Measurements from ENCODE around the gene KRTAP10-11.
"Not testable (repeated sequence)": the region's sequence is repeated elsewhere in the genome, so short reads cannot be mapped to it uniquely, and the experiment has no call there.

KRTAP10-11 gene

DNA sequence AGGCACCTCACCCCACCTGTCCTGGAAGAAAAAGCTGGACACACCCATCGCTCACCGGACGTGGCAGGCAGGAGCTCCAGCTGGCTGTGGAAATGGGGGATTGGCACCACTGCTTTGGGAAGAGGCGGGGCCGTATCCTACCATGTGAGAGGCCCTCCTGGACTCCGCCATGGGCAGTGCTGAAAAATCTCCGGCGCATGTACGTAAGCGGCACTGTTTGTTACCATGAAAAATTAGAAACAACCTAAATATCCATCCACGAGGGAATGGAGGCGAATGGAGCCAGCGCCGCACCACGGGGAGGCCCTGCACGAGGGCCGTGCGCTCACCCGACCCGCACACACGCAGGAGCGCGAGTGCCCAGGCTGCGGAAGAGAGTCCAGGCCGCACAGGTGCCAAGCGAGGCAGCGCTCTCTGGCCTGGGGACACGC is 31.2 kb upstream of the KRTAP10-11 start:
- DNase-seq (ENCODE audit: low spot score) = no peak

DNA sequence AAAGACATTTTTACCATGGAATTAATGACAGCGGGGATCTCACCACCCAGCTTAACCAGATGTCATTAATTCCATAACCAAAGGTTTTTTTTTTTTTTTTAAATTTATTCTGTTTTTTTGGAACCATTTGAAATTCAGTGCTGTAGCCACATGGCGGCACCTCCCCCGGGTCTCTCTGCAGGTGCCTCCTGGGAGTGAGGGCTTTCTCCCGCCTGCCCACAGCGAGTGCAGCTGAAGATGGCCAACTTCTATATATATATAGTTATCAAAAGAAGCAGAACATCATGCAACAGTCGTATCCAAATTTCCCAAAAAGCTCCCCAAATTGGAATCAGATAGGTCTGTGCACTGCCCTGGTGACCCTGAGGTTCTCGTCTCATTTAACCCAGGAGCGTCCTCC is 30.7 kb upstream of the KRTAP10-11 start:
- DNase-seq (ENCODE audit: low spot score) = no peak

DNA sequence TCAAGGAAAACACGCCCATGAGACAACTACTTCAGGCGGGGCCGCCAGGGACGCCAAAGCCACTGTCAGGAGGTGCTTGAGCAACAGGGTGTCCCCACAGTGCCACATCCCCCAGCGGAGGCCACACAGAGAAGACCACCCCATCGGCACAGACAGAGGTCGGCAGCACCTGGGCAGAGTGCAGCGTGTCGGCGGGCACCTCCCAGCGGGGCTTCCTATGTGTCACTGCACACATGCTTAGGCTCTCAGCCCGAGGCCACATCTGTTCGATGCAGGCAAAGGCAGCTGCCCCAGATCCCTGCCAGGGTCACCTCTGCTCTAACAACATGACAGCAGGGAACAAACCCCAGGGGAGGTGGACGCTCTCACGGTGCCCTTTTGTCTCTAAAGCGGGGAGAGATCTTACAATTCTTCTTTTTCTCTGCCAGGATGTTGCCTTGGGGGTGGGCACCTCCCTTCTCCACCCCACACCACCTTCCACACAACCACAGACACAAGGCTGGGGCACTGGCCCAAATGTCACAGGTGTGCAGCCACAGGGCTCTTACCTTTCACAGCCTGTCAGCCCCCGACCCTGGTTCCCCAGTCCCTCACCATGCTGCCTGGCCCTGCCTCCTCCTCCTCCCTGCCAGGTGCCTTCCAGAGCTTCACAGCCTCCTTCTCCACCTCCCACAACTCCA is 30.2 kb upstream of the KRTAP10-11 start:
- DNase-seq (ENCODE audit: low spot score) = no peak

DNA sequence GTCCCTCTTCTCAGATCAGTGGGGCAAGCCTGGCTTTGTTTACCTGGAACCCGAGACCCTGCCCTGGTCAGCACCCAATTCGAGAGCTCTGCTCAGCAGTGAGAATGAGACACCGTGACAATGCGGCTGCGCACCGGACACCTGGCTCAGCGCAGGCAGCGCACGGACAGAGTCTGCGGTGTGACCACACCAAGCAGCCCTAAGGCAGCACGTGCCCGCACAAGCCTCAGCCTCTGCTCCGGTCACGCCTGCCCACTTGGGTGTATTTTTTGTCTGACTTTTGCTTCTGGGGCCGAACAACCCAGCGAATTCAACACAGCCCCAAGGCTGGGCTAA is 29.7 kb upstream of the KRTAP10-11 start:
- no peak for DNase-seq (ENCODE audit: low spot score)

DNA sequence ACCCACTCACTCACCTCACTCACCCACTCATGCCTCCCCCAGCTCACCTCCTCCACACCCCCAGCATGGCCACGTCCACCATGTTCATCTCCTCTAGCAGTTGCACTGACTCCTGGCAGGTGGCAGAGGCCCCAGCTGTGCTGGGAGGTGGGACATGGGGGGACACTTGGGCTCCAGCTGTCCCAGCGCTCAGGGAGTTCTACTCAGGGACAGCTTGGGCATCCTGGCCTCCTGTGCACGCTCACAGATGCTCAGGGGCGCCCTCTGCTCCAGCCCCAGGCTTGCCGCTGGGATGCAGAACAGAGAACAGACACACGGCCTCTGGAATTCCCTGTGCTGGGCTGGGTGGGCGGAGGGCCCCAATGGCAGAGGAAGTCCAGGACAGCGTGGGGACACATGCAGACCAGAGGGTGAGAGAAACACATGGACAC is 29.1 kb upstream of the KRTAP10-11 start:
- DNase-seq (ENCODE audit: low spot score) = no peak

DNA sequence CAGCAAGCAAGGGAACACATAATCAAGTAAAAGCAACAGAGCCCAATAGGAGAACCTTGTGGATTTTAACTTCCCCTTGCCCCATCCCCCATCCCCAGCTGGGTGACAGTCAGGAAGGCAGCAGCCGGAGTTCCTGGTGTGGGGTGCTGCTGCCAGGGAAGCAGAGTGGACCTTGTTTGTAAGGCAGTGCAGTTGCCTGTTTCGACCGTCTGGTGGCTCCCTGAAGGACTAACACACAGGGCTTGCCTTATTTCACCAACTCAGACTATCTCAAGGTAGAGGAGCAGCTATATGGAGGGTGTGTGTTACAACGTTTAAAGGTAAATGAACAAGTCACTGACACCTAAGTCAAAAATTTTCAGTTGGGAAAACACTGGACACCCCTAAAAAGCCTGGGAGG is 27.7 kb upstream of the KRTAP10-11 start:
- DNase-seq (ENCODE audit: low spot score) = no peak

DNA sequence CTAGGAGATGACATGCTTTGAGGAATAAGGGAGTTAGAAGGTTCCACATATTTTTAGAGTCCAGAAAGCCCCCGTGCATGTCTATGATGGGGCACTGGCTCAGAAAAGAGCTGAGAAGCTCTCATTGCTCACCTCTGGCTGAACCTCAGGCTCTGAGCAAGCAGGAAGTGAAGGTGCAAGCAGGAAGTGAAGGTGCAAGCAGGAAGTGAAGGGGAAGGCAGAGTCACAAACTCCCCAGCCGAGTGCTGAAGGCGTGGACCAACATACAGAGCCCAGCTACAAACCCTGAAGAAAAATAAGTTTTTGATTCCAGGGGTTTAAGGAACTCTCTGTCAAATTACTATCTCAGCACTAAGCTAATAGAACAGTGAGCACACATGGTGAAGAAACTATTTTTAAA is 27.3 kb upstream of the KRTAP10-11 start:
- no peak for DNase-seq (ENCODE audit: low spot score)

DNA sequence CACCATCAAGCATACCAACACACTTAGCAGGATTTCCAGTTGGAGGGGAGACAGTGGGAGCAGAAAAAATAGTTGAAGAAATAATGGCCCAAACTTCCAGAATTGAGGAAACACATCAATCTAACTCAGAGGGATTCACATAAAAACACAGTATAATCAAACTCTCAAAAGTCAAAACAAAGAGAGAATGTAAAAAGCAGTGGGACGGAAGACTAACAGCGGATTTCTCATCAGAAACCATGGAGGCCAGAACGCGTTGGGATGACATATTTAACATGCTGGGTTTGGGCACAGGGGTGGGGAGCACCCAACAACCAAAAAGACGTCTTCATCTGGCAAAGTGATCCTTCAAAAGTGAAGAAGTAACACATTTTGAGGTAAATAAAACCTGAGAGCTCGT is 26.3 kb upstream of the KRTAP10-11 start:
- no peak for DNase-seq (ENCODE audit: low spot score)

DNA sequence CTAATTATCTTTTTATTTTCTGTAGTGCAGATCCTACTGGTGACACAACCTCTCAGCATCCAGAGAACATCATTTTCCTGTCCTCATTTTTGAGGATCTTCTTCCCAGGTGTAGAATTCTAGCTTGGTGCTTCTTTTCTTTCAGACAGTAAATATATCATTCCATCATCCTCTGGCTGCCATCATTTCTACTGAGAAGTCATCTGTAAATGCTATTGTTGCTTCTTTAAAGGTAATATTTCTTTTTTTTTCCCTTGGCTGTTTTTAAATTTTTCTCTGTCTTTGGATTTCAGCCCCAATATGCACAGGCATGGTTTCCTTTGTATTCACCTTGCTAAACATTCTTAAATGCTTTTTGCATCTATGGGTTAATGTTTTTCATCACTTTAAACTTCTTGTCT is 22.6 kb upstream of the KRTAP10-11 start:
- no peak for DNase-seq (ENCODE audit: low spot score)

DNA sequence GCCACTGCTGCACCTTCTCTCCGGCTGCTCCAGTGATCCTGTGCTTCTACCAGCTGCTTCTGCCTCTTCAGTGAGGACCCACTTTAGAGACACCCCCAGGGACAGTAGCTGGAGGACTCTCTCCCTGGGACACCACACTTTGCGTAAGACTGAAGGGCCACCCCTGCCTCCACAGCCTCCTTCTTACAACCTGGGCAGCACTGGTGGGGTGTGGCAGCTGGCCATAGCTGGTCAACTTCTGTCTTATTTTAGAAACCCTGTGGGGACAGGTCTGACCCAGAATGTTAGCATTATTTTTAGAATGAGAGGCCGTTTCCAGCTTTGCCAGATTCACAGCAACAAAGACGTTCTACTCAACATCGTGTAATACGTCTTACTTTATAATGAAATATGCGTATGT is 20.5 kb upstream of the KRTAP10-11 start:
- DNase-seq (ENCODE audit: low spot score) = no peak

DNA sequence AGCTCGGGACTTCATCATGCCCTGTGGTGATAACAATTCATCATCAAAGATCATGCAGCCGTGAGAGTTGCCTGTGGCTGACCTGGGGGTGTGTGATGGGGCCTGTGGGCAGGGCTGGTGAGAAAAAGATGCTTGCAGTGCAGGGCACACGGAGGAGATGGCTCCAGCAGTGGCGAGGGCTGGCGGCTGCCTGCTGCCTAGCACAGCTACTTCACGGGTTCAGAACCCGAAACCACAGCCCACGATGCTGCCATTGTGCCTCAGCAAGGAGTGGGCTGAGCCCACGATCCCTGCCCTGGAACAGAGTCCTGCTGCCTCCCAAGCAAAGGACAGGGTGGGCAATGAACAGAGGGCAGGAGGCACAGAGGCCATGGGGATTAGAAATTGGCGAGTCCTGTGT is 20.0 kb upstream of the KRTAP10-11 start:
- no peak for DNase-seq (ENCODE audit: low spot score)

DNA sequence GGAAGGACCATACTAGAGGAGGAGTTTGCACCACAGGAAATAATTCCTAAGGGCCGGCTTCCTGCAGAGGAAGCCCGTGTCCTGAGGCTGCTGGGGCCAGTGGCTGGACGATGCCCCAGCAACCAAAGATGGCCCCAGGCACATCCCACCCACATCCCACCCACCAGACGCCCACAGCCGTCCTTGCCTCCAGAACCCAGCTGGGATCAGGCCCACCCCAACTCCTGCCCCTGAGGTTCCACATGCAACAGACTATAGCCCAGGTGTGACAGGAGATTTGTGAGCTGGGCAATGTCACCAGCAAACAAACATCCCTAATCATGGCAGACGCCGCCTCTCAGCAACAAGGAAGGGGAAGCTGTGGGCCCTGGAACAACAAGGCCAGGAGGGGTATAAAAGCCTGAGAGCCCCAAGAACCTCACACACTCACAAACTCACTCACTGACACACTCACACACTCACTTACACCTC is 19.5 kb upstream of the KRTAP10-11 start, which contains the start of gene KRTAP10-9:
Gene KRTAP10-9 (plus strand): TSS at position 421 of the 471 bp plus-strand sequence. CDS start 79 bp downstream, outside the sequence.
- DNase-seq (ENCODE audit: low spot score) = no peak

DNA sequence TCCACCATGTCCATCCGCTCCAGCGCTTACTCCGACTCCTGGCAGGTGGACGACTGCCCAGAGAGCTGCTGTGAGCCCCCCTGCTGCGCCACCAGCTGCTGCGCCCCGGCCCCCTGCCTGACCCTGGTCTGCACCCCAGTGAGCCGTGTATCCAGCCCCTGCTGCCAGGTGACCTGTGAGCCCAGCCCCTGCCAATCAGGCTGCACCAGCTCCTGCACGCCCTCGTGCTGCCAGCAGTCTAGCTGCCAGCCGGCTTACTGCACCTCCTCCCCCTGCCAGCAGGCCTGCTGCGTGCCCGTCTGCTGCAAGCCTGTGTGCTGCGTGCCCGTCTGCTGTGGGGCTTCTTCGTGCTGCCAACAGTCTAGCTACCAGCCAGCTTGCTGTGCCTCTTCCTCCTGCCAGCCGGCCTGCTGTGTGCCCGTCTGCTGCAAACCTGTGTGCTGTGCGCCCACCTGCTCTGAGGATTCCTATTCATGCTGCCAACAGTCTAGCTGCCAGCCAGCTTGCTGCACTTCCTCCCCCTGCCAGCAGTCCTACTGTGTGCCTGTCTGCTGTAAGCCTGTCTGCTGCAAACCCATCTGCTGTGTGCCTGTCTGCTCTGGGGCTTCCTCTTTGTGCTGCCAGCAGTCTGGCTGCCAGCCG is 18.9 kb upstream of the KRTAP10-11 start:
- DNase-seq (ENCODE audit: low spot score) = not testable (repeated sequence)

DNA sequence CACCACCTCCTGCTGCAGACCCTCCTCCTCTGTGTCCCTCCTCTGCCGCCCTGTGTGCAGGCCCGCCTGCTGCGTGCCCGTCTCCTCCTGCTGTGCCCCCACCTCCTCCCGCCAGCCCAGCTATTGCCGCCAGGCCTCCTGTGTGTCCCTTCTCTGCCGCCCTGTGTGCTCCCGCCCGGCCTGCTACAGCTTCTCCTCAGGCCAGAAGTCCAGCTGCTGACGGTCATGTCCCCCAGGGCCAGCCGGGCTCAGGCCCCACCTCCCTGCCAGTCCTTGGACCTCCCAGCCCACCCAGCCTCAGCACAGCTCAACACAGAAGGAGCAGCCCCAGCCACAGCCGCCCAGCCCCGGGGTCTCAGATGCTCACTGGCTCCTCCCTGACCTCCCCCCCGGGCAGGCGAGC is 18.4 kb upstream of the KRTAP10-11 start:
- DNase-seq (ENCODE audit: low spot score) = not testable (repeated sequence)

DNA sequence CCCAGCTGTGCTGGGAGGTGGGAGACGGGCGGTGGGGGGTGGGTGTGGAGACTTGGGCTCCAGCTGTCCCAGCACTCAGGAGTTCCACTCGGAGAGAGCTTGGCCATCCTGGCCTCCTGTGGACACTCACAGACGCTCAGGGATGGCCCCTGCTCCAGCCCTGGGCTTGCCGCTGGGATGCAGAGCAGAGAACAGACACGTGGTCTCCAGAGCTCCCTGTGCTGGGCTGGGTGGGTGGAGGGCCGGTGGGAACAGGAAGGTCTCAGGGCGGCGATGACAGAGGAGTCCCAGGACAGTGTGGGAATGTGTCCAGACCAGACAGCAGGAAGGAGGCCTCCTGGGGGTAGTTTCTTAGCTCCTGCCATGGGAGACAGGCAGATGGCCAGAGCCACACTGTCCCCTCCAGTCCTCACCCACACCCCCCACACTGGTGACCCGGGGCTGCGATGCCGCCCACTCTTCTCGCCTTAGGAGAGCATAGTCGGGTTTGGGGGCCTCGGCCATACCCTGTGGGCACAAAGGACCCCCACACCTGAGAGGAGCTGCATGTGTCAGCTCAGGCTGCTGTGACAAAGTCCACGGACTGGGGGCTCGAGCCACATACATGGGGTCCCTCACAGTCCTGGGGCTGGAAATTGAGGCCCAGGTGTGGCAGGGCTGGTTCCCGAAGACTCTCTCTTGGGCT is 17.4 kb upstream of the KRTAP10-11 start:
- DNase-seq (ENCODE audit: low spot score) = no peak

DNA sequence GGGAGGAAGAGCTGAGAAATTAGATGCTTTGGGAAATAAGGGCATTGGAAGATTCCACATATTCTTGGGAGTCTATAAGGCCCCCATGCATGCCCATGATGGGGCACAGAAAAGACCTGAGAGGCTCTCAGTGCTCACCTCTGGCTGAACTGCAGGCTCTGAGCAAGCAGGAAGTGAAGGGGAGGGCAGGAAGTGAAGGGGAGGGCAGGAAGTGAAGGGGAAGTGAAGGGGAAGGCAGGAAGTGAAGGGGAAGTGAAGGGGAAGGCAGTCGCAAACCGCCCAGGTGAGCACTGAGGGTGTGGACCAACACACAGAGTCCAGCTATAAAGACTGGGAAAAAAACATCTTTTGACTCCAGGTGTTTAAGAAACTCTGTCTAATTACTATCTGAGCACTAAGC is 15.8 kb upstream of the KRTAP10-11 start:
- DNase-seq (ENCODE audit: low spot score) = no peak

DNA sequence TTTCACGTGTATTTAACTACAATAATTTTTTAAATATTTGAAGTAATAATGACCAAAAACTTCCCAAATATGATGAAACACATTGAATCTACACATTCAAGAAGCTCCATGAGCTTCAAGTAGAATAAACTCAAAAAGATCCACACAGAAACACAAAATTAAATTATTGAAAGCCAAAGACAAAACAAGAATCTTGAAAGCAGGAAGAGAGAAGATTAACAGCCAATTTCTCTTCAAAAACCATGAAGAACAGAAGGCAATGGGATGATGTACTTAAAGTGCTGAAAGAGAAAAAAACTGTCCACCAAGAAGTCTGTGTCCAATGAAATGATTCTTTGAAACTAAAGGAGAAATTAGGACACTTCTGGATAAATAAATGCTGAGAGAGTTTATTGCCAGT is 14.1 kb upstream of the KRTAP10-11 start:
- DNase-seq (ENCODE audit: low spot score) = no peak

DNA sequence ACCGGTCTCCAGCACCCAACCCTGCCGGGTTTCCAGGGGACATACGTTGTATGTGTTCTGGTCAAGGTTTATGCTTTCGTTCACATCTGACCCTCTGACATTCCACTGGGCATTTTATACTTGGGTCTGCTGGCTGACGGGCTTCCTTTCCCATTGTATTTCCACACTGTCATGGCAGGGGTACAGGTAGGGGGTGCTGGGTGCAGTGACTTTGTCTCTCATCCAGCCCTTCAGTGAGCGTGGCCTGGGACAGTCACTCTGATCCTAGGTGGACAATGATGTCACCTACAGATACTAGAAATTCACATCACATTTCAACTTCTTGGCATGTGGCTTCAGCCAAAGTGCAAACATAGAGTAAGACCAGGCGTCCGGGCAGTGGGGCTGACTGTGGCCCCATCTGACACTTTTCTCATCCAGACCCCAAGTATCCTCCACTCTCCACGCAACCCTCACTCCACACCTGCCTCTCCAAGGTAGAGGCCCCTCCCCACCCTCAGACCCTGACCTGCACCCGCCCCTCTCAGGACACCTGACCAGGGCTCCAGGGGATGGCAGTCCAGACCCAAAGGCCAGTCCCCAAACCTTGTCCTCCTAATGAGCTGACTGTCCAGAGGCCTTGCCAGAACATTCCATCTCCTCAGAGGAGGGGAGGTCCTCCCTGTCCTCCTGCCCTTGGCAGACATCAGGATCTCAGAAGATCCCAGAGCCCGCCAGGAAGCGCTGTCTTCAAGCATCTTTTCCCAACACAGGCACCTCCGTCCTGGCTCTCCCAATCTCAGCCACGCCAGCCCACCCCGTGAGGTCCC is 9.8 kb upstream of the KRTAP10-11 start:
- no peak for DNase-seq (ENCODE audit: low spot score)

DNA sequence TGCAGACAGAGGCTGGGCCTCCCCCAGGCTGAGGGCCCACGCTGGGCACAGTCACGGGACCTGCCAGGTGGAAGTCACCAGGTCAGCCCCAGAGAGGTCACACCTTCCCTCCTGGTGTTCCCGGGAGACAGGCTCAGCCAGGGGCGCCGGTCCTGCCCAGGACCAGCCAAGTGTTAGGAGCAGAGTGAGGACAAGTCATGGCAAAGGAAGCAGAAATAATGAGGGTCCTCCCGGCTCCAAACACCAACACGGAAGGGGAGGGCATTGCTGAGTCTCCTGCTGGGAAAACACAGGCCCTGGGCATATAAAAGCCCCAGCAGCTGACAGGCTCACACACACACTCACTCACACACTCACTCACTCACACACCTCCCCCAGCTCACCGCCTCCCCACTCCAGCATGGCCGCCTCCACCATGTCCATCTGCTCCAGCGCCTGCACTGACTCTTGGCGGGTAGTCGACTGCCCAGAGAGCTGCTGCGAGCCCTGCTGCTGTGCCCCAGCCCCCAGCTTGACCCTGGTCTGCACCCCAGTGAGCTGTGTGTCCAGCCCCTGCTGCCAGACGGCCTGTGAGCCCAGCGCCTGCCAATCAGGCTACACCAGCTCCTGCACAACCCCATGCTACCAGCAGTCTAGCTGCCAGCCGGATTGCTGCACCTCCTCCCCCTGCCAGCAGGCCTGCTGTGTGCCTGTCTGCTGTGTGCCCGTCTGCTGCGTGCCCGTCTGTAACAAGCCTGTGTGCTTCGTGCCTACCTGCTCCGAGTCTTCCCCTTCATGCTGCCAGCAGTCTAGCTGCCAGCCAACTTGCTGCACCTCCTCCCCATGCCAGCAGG is 9.0 kb upstream of the KRTAP10-11 start, which contains the start of gene KRTAP10-10:
Gene KRTAP10-10 (plus strand): TSS at position 339 of the 833 bp plus-strand sequence. CDS start 62 bp downstream, at position 401.
- no peak for DNase-seq (ENCODE audit: low spot score)

DNA sequence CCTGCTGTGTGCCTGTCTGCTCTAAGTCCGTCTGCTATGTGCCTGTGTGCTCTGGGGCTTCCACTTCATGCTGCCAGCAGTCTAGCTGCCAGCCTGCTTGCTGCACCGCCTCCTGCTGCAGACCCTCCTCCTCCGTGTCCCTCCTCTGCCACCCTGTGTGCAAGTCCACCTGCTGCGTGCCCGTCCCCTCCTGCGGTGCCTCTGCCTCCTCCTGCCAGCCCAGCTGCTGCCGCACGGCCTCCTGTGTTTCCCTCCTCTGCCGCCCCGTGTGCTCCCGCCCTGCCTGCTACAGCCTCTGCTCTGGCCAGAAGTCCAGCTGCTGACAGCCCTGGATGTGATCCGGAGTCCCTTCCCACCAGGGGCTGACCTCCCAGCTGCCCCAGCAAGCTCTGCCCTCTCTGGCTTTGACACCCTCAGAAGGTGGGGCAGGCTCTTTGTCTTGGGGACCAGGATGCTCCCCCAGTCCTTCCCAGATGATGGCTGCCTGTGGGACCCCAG is 8.3 kb upstream of the KRTAP10-11 start:
- not testable (repeated sequence) for DNase-seq (ENCODE audit: low spot score)

All from COLO829 (cell line).